HG02885 (cell line): ENCODE results near the gene TRIM64.
"Not testable (repeated sequence)": the region's sequence is repeated elsewhere in the genome, so short reads cannot be mapped to it uniquely, and the experiment has no call there.

Source experiments
- ATAC-seq: cut with Tn5 transposase; IDR thresholded peaks from one replicate; pipeline ENCODE4 v1.9.1; 2021; ENCODE audit warnings: mild to moderate bottlenecking; ENCODE audit not compliant: unreplicated experiment, poor library complexity

The TRIM64 gene

GRCh38 chr11:89965737-89966136 is at the start of gene TRIM64:
TSS of gene TRIM64 (plus strand) at chr11:89966037. CDS start at chr11:89968504, 2,467 bp downstream.
- ATAC-seq = not testable (repeated sequence)

- no peak for ATAC-seq
Observed at GRCh38 chr11:89922195-89922660, 43.6 kb upstream of the TRIM64 start, which contains the start of gene TRIM49D1. TSS of gene TRIM49D1 (minus strand) at chr11:89922245. CDS start at chr11:89917710, 4,535 bp downstream.

GRCh38 chr11:89923764-89924163 is 42.1 kb upstream of the TRIM64 start, which contains the start of gene TRIM49D2:
TSS of gene TRIM49D2 (plus strand) at chr11:89924064. CDS start at chr11:89926762, 2,698 bp downstream.
- ATAC-seq = not testable (repeated sequence)

- not testable (repeated sequence) for ATAC-seq
Observed at GRCh38 chr11:89960833-89961232, 5.0 kb upstream of the TRIM64 start.
